GM18520 (cell line): Measurements from ENCODE around the gene TSTD2.
A peak's percentile ranks its signal among the peaks of the same experiment; 100 is the strongest.
"Not testable (repeated sequence)": the region's sequence is repeated elsewhere in the genome, so short reads cannot be mapped to it uniquely, and the experiment has no call there.

Source experiments
- ATAC-seq: cut with Tn5 transposase; IDR thresholded peaks from one replicate; pipeline ENCODE4 v1.9.1; 2021; ENCODE audit not compliant: unreplicated experiment

The TSTD2 gene

DNA sequence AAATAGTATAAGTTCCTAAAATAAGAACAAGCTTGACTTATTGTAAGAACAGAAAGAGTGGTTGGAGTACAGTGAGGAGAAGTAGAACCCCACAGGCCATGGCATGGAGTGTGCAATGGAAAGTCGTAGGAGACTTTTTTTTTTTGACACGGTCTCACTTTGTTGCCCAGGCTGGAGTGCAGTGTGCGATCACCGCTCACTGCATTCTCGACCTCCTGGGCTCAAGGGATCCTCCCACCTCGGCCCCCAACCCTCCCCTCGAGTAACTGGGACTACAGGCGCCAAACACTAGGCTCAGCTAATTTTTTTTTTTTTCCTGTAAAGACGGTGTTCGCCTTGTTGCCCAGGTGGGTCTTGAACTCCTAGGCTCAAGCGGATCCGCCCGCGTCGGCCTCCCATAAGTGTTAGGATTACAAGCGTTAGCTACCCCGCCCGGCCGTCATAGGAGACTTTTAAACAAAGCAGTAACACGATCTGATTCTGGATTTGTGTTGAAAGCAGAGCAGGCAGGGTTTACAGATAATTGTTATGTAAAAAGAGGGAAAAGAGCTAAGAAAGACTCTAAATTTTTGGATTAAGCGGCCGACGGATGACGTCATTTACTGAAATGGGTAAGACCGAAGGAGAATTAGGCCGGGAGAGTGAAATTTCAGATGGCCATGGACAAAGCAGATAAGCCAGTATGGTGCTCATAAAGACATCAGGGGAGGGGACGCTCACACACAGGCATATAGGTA is 752 bp downstream of the TSTD2 start:
- ATAC-seq: peak; percentile 10

DNA sequence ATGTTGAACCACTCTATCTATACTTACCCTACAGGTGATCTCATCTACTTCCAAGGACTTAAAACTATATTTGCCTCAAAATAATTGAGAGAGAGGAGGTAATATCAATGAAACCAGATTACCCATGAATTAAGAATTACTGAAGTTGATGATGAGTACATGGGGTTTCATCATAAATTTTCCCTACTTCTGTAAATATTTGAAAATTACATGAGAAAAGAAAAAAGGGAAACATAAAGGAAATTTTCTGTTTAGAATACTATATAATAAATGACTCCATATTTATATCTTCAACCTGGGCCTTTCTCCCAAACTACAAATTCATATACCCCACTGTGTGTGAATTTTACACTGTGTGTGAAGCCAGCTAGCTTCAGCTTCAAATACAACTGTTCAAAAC is 2.6 kb downstream of the TSTD2 start:
- ATAC-seq: no peak

DNA sequence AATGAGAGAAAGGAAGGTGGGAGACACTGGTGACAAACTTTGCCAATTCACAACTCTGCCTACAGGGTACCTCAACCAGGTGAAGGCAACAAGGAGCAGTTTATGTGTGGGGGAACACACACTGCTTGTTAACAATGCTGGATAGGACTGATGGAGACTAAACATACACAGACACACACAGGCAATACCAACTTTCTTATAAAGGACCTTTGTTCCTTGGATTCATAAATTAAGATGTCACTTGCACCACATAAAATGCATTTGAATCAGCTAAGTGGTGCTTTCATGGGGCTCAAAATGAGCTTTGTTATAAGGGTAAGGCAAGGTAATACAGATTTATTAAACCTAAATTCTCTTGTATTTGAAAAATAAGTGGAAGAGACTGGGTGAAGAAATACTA is 4.0 kb downstream of the TSTD2 start:
- no peak for ATAC-seq

DNA sequence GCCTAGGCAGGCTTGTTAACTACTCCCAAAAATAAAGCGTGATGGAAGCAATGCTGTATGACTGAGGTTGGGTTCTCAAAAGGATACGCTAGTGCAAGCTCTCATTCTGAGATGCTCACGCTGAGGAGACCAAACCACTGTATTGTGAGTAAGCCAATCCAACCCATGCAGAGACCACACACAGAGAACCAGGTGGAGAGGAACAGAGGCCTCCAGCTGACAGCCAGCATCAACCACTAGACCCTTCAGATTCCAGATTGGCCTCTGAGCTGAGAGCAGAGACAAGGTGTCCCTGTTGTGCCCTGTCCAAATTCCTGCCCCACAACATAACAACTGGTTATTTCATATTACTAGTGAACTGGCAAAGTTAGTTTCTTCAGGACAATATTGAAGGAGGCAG is 4.5 kb downstream of the TSTD2 start:
- ATAC-seq: no peak

DNA sequence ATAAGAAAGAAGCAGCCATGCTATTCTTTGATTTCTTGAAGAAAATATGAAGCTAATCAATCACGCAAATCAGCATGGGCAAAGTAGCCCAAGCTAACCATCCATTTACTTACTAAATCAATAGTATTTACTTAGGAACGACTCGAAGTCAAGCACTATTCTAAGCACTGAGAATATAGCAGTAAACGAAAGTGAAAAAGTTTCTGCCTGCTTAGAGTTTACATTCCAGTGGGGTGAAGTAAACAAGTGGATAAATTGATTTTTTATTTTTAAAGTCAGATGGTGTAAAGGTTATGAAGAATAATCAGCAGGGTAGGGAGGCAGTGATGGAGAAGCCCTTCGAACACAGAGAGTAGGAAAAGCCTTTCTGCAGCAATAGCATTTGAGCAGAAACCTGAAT is 5.5 kb downstream of the TSTD2 start:
- no peak for ATAC-seq

DNA sequence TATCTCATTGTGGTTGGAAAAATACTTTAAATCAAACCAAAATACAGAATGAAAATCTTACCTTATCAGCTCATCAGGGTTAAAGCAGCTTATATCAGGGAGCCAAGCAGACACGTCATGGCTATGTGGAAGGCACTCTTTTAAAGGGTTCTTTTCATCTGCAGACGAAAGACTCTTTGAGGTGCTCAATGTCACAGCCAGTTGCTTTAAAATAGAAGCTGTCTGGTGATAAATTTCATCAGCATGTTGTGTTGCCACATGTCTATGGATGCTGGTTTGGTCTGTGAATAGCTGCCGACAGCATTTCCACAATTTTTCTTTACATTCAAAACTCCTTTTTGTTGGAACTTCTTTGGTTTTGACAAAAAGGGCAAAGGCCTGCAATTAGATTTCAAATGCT is 7.5 kb downstream of the TSTD2 start:
- ATAC-seq: no peak

DNA sequence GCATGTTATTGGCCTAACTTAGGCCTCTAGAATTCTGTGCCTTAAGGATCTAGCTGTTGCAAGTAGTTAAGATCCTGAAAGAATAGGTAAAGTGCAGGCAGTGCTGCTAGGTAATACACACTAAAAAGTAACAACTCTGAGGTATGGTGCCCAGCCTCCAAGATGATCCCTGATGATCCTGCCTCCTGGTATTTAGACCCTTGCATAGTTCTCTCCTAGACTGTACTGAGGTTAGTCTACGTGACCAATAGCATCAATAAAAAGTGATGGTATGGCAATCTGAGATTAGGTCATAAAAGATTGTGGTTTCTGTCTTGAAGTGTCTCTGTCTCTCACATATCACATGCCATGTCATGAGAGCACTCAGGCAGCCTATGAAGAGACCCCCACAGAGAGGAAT is 9.2 kb downstream of the TSTD2 start:
- ATAC-seq: no peak

DNA sequence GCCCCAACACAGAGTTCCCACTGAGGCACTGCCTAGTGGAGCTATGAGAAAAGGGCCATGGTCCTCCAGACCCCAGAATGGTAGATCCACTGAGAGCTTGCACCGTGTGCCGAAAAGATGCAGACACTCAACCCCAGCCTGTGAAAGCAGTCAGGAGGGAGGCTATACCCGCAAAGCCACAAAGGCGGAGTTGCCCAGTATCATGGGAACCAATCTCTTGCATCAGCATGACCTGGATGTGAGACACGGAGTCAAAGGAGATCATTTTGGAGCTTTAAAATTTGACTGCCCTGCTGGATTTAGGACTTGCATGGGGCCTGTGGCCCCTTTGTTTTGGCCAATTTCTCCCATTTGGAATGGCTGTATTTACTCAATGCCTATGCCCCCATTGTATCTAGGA is 10.7 kb downstream of the TSTD2 start:
- ATAC-seq: not testable (repeated sequence)

DNA sequence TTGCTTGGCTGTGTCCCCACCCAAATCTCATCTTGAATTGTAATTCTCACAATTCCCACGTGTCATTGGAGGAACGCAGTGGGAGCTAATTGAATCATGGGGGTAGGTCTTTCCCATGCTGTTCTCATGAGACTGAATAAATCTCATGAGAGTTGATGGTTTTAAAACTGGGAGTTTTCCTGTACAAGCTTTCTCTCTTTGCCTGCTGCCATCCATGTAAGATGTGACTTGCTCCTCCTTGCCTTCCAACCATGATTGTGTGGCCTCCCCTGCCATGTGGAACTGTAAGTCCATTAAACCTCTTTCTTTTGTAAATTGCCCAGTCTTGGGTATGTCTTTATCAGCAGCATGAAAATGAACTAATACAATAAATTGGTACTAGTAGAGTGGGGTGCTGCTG is 13.1 kb downstream of the TSTD2 start:
- ATAC-seq: not testable (repeated sequence)

DNA sequence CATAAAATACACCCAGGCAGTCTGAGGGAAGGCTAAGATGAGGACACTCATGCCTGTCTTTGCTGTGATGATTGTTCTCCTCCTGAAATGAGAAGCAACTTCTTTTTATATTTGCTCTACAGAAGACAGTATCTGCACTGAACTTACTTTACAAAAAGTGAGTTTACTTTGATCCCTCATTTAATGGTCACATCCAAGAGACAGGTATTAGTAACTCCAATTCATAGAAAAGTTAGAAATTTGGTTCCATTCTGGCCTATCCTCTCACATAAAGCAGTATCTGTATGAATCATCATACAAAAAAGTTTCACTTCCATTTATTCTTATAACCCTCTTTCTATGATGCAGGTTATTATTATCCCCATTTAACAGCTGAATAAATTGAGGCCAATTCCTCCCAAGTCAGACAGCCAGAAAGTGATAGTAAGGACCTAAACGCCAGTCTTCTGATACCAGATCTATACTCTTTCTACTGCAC is 15.2 kb downstream of the TSTD2 start:
- ATAC-seq: no peak

DNA sequence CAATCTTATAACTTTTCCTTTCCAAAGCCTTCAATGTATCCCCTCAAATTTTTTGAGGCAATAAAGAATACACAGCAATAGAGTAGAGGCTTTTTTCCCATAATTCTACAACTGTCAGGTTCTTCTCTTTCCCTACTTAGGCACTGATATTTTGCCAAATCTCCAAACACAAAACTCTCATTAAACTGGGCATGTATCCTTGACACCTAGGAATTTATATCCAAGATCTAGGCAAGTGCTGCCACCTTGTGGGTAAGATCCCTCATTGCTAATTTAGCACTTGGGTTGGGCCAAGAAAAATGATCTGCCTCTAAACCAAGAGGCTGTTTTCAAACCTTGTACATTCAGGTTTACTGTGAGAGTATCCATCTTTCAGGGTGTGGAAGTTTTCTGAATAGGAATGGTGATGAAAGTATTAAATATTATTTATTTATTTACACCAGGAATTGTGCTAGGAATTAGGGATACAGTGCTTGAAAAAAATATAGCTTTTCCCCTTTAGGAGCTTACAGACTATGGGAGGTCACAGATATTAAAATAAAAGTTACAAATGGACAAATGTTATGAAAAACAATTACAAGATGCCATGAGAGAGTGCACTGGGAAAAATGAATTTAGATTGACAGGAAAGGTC is 17.6 kb downstream of the TSTD2 start:
- ATAC-seq: no peak

DNA sequence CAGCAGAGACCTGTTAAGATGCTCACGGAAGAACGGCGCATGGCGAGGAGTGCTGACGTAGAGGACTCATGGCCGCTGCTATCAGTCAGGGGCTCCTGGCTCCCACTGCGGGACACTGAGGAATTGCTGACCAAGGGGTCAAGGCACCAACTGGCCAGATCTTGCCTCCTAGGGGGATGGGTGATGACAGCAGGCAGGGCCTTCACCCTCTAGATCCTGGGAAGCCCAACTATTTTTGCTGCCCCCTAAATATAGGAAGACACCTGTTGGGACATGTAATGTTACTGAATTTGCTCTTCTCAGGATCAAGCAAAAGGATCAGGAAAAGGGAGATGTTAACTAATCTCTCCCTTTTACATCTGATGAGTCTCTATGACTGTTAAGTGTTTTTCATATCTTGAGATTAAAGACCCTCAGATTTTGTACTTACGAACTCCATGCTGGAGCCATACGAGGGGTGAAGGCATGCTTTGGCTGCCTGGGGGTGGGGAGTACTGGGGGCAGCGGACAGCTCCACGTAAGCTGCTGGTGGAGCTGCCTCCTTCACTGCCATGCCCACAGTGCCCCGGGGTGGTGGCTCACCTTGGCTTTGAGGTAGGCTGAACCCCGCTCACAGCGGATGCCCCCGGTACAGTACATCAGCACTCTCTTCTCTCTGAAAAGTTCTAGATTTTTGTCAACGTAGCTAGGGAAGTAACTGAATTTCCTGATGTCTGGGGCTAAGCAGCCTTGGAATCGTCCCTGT is 28.1 kb downstream of the TSTD2 start:
- ATAC-seq: no peak

DNA sequence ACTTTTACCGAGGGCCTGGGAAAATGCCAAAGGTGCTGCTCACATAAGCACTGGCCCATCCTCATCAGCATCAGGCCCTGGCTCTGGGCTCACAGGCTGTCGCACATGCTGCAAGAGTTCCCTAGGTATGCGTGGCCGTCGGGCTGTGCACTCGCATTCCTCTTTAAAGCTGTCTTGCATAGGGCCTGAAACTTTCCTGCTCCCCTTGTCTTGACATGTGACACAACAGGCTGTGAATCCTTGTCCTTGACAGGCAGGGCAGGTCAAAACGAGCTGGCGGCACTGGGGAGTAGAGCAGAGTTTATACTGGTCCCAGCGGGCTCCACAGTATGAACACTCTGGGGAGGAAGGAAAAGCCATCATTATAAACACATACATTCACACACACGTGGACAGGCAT is 30.7 kb downstream of the TSTD2 start:
- ATAC-seq: no peak

DNA sequence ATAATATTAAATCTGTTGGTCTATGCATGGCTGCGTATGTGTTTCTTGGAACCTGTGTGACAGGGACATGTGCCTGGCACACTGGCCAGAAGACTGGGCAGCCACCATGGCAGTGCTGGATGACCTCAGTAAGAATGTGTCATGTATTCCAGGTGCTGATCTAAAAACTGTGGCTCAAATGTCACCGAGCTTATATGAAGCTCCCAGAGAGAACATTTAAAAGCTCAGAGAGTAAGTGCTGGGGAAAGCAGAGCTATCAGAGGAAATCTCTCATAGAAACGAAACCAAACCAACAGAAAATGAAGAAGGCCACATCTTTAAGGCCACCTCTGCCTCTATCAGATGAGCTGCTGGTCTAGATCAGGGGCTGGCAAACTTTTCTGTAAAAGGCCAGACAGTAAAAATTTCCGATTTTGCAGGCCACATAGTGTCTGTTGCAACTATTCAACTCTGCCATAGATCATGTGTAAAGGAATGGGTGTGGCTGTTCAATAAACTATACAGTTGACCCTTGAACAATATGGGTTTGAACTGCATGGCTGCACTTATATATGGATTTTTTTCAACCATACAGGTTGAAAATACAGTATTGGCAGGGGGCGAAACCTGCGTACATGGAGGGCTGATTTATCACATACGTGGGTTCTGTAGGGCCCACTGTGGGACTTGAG is 31.8 kb downstream of the TSTD2 start:
- no peak for ATAC-seq

DNA sequence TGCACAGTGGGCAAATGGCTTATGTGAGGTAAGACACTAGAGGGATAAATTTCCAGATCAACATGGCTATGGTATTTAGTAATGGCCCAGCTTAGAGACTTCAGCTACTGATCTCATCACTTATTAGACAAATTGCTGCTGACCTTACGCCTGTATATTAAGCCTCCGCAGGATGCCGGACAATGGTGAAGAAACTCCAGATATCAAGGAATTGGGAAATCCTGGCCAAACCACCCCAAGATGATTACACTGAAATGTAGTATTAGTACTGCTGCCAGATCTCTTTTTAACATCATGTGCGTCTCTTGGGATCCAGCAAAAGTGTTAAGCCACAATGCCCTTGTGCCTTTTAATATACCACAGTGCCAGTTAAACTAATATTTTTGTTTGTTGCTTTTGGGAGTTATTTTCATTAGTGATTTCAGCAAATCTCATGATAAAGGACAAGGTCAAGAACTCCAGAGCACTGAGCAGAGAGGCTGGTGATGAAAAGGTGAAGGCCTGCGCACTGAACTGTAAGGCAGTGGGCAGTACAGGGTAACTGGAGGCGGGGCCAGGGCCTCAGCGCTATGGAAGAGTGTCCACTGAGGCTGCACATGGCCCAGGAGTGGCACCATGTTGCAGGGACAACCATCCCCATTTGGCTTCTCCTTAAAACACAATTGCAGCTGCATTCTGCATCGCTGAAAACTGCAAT is 32.5 kb downstream of the TSTD2 start:
- no peak for ATAC-seq

DNA sequence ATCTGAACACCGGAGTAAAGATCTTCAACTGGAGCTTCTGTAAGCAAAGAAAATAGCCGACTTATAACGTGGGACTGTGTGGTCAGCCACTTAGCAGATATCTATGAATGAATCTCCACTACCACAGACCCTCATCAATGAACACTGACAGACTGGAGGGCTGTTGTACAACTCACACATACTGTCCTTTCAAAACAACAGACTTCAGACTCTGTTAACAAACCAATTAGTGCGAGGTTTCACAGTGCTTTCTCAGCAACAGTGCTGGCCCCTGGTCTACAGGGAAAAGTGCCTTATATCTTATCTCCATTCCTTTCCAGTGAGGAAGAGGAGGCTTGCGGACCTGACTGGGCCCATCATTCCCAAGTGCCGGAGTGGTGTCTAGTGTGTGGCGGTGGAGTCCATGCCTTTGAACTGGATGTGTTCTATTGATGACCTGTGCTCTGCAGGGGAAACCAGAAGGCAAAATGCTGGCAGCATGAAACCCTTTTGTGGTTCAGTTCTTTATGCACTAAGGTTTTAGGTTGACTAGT is 33.8 kb downstream of the TSTD2 start:
- no peak for ATAC-seq

DNA sequence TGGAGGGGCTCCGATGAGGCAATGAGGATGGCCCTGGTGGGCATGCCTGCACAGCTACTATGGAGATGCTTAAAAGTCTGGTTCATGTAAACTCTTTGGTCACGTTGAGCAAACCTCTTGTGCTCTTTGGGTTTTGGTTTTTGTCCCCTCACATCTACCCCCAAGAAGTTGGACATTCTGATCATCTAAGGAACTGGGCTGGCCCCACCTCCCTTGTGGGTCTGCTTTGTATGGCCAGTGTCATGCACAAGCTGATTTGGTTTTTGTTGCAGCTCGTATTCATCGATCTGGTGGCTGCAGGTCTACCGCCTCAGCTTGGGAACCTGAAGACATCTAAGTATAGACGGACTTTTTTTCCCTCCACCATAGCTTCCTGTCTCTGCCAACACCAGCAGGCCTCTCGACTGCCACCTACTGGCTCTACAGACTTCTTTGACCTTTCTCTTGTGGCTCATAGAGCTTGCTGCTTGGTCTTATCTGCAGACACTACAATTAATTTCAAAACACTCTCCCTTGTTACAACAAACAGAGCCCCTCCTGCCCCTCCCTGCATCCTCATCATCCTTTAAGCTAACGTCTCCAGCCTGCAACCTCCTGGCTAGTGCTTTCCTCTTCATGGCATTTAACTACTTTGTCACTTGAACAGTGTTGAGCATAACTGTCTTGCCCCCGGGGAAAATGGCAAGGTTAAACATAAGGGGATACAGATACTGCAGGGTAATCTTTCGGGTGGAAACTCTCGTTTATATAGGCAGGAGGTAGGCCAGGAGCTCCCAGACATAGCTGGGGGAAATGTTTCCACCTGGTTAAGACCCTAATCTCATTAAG is 34.5 kb downstream of the TSTD2 start:
- peak; percentile 79 for ATAC-seq

DNA sequence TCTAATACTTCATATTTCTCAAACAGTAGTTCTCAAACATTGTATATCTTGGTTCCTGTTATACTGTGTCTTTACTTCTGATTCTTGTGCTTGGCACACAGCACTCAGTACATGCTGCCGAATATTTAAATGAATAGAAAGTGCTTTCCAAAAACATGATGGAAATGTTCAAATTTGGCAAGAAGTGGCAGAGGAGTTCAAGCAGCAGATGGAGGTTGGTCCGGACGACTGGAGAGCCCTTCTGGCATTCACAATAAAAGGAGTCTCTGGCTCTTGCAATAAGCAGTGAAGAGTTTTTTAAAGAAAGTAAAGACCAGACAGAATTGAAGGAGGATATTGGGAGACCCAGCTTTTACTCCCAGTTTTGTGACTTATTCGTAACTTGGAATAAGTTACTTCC is 36.3 kb downstream of the TSTD2 start:
- no peak for ATAC-seq

DNA sequence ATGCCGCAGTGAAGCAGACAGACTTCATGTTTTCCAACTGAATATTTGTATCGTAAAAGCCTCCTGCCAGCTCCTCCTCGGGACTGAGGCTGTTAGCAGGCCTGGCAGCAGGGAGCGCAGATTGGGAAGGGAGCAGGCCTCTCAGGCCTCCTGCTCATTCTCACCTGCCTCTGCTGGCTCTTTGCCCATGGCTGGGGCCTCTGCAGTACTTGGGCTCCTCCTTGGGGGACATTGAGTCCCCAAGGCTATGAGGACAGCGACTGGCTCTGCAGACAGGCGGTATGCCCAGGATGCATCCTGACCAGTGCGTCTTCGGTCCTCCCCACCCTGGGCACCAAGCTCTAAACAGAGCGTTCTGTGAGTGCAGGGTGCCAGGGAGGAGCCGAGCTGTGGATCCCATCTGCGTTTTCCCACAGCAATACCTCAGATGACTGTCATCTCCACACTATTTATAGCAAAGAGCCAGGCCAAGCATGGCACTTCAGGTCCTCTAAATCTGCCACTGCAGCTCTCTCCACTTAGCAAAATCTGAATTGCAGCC is 38.7 kb downstream of the TSTD2 start:
- ATAC-seq: no peak

DNA sequence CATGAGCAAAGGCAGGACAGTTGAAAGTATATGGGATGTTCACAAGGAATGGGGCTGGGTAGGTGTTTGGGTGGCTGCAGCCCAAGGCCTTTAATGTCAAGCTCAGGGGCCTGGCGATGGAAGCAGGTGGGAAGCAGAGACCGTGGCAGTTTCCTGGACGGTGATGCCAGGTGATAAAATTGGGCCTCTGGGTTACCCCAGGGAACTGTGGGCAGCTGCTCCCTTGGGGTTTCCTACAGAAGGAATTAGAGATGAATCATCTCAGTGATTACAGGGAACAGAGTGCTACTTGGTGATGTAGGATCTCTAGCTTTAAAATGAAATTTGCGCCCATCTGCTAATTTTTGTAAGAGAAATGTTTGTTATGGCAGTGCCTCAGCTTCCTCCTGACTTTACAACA is 39.2 kb downstream of the TSTD2 start:
- ATAC-seq: no peak
